Measurements from ENCODE around the gene ASAP3.

- TF ChIP-seq POLR2A (IDR thresholded peaks at IDR 0.05) (no peak), CTCF (IDR thresholded peaks at IDR 0.05 in 8 of 11, conservative IDR thresholded peaks at IDR 0.05 in 3 of 11) (no peak), POLR2AphosphoS5 (IDR thresholded peaks at IDR 0.05) (no peak)
Observed at GRCh38 chr1:23416964-23417363, 67.0 kb downstream of the ASAP3 start.
